HCT116 (cell line): Measurements from ENCODE around the gene GRIK2. TPM values are rescaled to one million over a fixed set of nuclear protein-coding genes. Genes with fewer than 3 reads are reported as not detected.

Source experiments
- ATAC-seq: fragments of 200-7000 bp; cut with Tn5 transposase; 2 replicates; pipeline ENCODE4 v1.9.1; 2020; ENCODE audit warnings: mild to moderate bottlenecking, moderate library complexity
- BruUV-seq: library from RNA; stranded (reverse); fragments of 400-500 nt; replicated peaks from 2 replicates; lab custom pipeline; 2021; lab: Mats Ljungman, UMichigan
- CTCF ChIA-PET: fragments of 300-600 bp; sonication (Branson Sonifier 250); formaldehyde crosslinking; loops from one replicate; lab custom pipeline; 2021; ENCODE audit warnings: antibody characterized with exemption; lab: Charles Lee
- POLR2A ChIA-PET: fragments of 300-600, 350-600 bp; sonication (Branson Sonifier 250); formaldehyde crosslinking; loops from one replicate; lab custom pipeline; 2021; ENCODE audit warnings: antibody characterized with exemption; lab: Charles Lee
- RAD21 ChIA-PET, 2 experiments: fragments of 300-600 bp; sonication (Branson Sonifier 250); formaldehyde crosslinking; loops; one replicate each; lab custom pipeline; 2023; ENCODE audit warnings: low total read pairs in 2 of 2; ENCODE audit not compliant: uncharacterized antibody in 2 of 2, unreplicated experiment in 2 of 2, low non-redundant PET in 1 of 2; lab: Charles Lee
- DNase-seq: peaks from one replicate; pipeline ENCODE4 v3.0.0-alpha.2; 2010; ENCODE audit warnings: low read depth, low spot score
- H2AFZ ChIP-seq: fragments of 200-600 bp; shearing (Covaris generic), sonication (generic); 2 replicates; pipeline ENCODE4 v1.6.1; 2017; ENCODE audit warnings: low read depth, mixed run types, mixed read lengths, antibody characterized with exemption, low read length; ENCODE audit not compliant: poor library complexity, severe bottlenecking
- H3K27ac ChIP-seq: 2 replicates; pipeline ENCODE4 v1.5.1; 2012; ENCODE audit warnings: low read depth, low read length
- H3K27me3 ChIP-seq: fragments of 200-600 bp; sonication (generic); 2 replicates; pipeline ENCODE4 v1.6.1; 2016; ENCODE audit warnings: mixed run types, low read length, mixed read lengths; ENCODE audit not compliant: insufficient read depth
- H3K36me3 ChIP-seq, 2 experiments: fragments of 200-500 bp in 1 of 2; fragments of 200-600 bp in 1 of 2; sonication (Bioruptor generic) in 1 of 2; sonication (generic) in 1 of 2; 2 replicates each; pipeline versions ENCODE4 v1.5.1 to v1.6.1; 2014 to 2016; ENCODE audit warnings: low read length in 2 of 2, inconsistent platforms in 1 of 2, mixed read lengths in 1 of 2, mixed run types in 1 of 2; ENCODE audit not compliant: insufficient read depth in 2 of 2, control insufficient read depth in 1 of 2
- H3K4me1 ChIP-seq, 2 experiments: fragments of 200-600 bp in 1 of 2; sonication (generic) in 1 of 2; 2 replicates each; pipeline versions ENCODE4 v1.5.1 to v1.6.1; 2012 to 2017; ENCODE audit warnings: low read length in 2 of 2, inconsistent platforms in 1 of 2, mild to moderate bottlenecking in 1 of 2, mixed read lengths in 1 of 2, mixed run types in 1 of 2, moderate library complexity in 1 of 2; ENCODE audit not compliant: insufficient read depth in 2 of 2, control insufficient read depth in 1 of 2
- H3K4me2 ChIP-seq: fragments of 200-600 bp; sonication (generic); 2 replicates; pipeline ENCODE4 v1.6.1; 2017; ENCODE audit warnings: mixed run types, low read length, mixed read lengths
- H3K4me3 ChIP-seq, 2 experiments: fragments of 200-600 bp in 1 of 2; sonication (generic) in 1 of 2; replicated peaks in 1 of 2; 2 replicates each; pipeline ENCODE4 v1.5.1; 2011 to 2016; ENCODE audit warnings: low read length in 2 of 2, control low read depth in 1 of 2, low read depth in 1 of 2, mild to moderate bottlenecking in 1 of 2, mixed read lengths in 1 of 2, mixed run types in 1 of 2
- H3K79me2 ChIP-seq: fragments of 200-600 bp; sonication (generic); 2 replicates; pipeline ENCODE4 v1.6.1; 2017; ENCODE audit warnings: mild to moderate bottlenecking, mixed run types, low read length, moderate library complexity, mixed read lengths; ENCODE audit not compliant: insufficient read depth
- H3K9ac ChIP-seq: fragments of 200-600 bp; sonication (generic); 2 replicates; pipeline ENCODE4 v1.6.1; 2016; ENCODE audit warnings: low read length, mixed read lengths
- H3K9me2 ChIP-seq: fragments of 200-600 bp; sonication (generic), shearing (Covaris generic); 2 replicates; pipeline ENCODE4 v1.6.1; 2017; ENCODE audit warnings: mixed run types, mild to moderate bottlenecking, moderate library complexity; ENCODE audit not compliant: insufficient read depth
- H3K9me3 ChIP-seq, 2 experiments: fragments of 200-500 bp in 1 of 2; fragments of 200-600 bp in 1 of 2; sonication (Bioruptor generic) in 1 of 2; sonication (generic) in 1 of 2; 2 replicates each; pipeline ENCODE4 v1.6.1; 2014 to 2017; ENCODE audit warnings: low read length in 2 of 2, mixed read lengths in 2 of 2, inconsistent platforms in 1 of 2, low read depth in 1 of 2, mild to moderate bottlenecking in 1 of 2, mixed run types in 1 of 2, moderate library complexity in 1 of 2; ENCODE audit not compliant: control insufficient read depth in 1 of 2, insufficient read depth in 1 of 2
- H4K20me1 ChIP-seq: fragments of 200-600 bp; sonication (generic), shearing (Covaris generic); 2 replicates; pipeline ENCODE4 v1.6.1; 2017; ENCODE audit warnings: mixed run types, mild to moderate bottlenecking, moderate library complexity; ENCODE audit not compliant: insufficient read depth
- CBX3 ChIP-seq: IDR thresholded peaks from 2 replicates; pipeline ENCODE4 v1.6.1; 2012; ENCODE audit warnings: low read depth
- CEBPB ChIP-seq: IDR thresholded peaks from 2 replicates; pipeline ENCODE4 v1.6.1; 2012; ENCODE audit warnings: low read depth
- EGR1 ChIP-seq: IDR thresholded peaks from 2 replicates; pipeline ENCODE4 v1.6.1; 2012; ENCODE audit warnings: low read depth
- ELF1 ChIP-seq: IDR thresholded peaks from 2 replicates; pipeline ENCODE4 v1.6.1; 2012; ENCODE audit warnings: low read depth, borderline replicate concordance
- FOSL1 ChIP-seq: IDR thresholded peaks from 2 replicates; pipeline ENCODE4 v1.6.1; 2012; ENCODE audit warnings: low read depth
- SIN3A ChIP-seq: IDR thresholded peaks from 2 replicates; pipeline ENCODE4 v1.6.1; 2012; ENCODE audit warnings: low read depth
- SP1 ChIP-seq: IDR thresholded peaks from 2 replicates; pipeline ENCODE4 v1.6.1; 2012; ENCODE audit warnings: low read depth
- TCF7L2 ChIP-seq: IDR thresholded peaks from 2 replicates; pipeline ENCODE4 v1.7.0; 2011; ENCODE audit warnings: borderline replicate concordance, inconsistent platforms; ENCODE audit not compliant: insufficient read depth, insufficient read length; ENCODE audit errors: extremely low read depth
- ZFX ChIP-seq: fragments of 450-650 bp; IDR thresholded peaks from 2 replicates; pipeline ENCODE4 v1.6.1; 2017
- intact Hi-C: fragments of 100-400 bp; cut with micrococcal nuclease; formaldehyde crosslinking; loops from 2 replicates; pipeline ENCODE4 v1.10.0; 2022
- total RNA-seq: library from RNA; stranded (reverse); gene quantifications from one replicate; pipeline ENCODE4 v1.2.1, GENCODE V29; 2021; ENCODE audit not compliant: unreplicated experiment
- TF ChIP-seq, protein P1 (sequence below), 3 experiments: fragments of 200-600 bp in 1 of 3; sonication (generic) in 1 of 3; IDR thresholded peaks in 2 of 3; conservative IDR thresholded peaks in 1 of 3; 2 replicates each; pipeline ENCODE4 v1.5.1; 2012 to 2017; ENCODE audit warnings: low read depth in 2 of 3, low read length in 2 of 3, antibody characterized with exemption in 1 of 3, borderline replicate concordance in 1 of 3, control low read depth in 1 of 3, mild to moderate bottlenecking in 1 of 3, mixed read lengths in 1 of 3, mixed run types in 1 of 3, moderate library complexity in 1 of 3; ENCODE audit not compliant: insufficient read depth in 1 of 3
- TF ChIP-seq, protein P2 (sequence below): IDR thresholded peaks from 2 replicates; pipeline ENCODE4 v1.6.1; 2012; ENCODE audit warnings: low read depth
- TF ChIP-seq, protein P3 (sequence below): IDR thresholded peaks from 2 replicates; pipeline ENCODE4 v1.6.1; 2012

The GRIK2 gene
- total RNA-seq, 1 experiment from 2014 or later, result 0.64 TPM

DNA sequence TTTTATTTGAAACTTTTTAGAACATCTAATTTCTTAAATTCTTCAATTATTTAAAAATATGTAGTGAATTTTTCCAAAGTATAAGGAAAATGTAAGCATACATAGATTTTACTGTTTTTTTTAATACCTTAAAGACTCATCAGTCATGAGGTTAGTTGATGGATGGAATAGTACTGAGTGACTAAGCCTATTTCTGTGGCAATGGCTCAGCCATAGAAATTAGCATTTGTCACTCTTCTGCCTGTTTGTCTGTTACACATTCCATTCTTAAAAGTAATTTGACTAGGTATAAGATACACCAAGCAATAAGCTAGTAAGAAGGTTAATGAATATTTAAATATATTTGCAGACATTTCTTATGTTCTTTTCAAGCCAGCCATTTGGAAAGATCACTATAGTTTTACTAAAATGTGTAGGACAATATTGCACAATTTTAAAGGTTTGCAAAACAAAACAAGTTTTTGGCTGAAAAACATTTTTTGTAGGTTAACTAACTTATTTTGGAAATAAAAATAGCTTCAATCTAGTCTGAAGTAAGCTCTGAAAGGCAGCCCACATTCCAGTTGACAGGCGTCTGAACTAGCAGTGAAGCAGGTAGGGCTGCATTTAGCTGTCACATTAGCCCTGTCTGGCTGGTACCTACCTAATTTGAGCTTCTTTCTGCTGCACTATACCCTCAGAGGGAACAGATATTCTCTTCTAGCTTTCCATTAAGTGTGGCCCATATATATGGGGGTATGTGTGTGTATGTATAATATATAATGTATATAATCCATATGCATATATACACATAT, 385.7 kb downstream of the GRIK2 start:
- TF ChIP-seq SIN3A, result no peak
- no peak for TF ChIP-seq ELF1
- no peak for TF ChIP-seq SP1
- TF ChIP-seq, protein P1, sequence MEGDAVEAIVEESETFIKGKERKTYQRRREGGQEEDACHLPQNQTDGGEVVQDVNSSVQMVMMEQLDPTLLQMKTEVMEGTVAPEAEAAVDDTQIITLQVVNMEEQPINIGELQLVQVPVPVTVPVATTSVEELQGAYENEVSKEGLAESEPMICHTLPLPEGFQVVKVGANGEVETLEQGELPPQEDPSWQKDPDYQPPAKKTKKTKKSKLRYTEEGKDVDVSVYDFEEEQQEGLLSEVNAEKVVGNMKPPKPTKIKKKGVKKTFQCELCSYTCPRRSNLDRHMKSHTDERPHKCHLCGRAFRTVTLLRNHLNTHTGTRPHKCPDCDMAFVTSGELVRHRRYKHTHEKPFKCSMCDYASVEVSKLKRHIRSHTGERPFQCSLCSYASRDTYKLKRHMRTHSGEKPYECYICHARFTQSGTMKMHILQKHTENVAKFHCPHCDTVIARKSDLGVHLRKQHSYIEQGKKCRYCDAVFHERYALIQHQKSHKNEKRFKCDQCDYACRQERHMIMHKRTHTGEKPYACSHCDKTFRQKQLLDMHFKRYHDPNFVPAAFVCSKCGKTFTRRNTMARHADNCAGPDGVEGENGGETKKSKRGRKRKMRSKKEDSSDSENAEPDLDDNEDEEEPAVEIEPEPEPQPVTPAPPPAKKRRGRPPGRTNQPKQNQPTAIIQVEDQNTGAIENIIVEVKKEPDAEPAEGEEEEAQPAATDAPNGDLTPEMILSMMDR (IDR thresholded peaks at IDR 0.05 in 2 of 3, conservative IDR thresholded peaks at IDR 0.05 in 1 of 3; ENCODE audit: borderline replicate concordance in 1 of 3, insufficient read depth in 1 of 3, low read depth in 2 of 3, low read length in 2 of 3), result no peak
- TF ChIP-seq ZFX, result no peak
- TF ChIP-seq, protein P2, sequence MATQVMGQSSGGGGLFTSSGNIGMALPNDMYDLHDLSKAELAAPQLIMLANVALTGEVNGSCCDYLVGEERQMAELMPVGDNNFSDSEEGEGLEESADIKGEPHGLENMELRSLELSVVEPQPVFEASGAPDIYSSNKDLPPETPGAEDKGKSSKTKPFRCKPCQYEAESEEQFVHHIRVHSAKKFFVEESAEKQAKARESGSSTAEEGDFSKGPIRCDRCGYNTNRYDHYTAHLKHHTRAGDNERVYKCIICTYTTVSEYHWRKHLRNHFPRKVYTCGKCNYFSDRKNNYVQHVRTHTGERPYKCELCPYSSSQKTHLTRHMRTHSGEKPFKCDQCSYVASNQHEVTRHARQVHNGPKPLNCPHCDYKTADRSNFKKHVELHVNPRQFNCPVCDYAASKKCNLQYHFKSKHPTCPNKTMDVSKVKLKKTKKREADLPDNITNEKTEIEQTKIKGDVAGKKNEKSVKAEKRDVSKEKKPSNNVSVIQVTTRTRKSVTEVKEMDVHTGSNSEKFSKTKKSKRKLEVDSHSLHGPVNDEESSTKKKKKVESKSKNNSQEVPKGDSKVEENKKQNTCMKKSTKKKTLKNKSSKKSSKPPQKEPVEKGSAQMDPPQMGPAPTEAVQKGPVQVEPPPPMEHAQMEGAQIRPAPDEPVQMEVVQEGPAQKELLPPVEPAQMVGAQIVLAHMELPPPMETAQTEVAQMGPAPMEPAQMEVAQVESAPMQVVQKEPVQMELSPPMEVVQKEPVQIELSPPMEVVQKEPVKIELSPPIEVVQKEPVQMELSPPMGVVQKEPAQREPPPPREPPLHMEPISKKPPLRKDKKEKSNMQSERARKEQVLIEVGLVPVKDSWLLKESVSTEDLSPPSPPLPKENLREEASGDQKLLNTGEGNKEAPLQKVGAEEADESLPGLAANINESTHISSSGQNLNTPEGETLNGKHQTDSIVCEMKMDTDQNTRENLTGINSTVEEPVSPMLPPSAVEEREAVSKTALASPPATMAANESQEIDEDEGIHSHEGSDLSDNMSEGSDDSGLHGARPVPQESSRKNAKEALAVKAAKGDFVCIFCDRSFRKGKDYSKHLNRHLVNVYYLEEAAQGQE, result no peak
- TF ChIP-seq, protein P3, sequence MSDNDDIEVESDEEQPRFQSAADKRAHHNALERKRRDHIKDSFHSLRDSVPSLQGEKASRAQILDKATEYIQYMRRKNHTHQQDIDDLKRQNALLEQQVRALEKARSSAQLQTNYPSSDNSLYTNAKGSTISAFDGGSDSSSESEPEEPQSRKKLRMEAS, result no peak
- no peak for TF ChIP-seq CEBPB
- no peak for TF ChIP-seq CBX3
- no peak for TF ChIP-seq TCF7L2
- no peak for TF ChIP-seq EGR1
- TF ChIP-seq FOSL1, result no peak
- TF ChIP-seq, all 23 proteins: peak for 0
- Histone ChIP-seq H3K79me2 (no peaks in the 10 kb centered on the region), H3K4me1 (no peaks in the 10 kb centered on the region), H3K36me3 (no peaks in the 10 kb centered on the region), H3K9me3 (no peaks in the 10 kb centered on the region), H3K9ac (no peak overlapping the region), H3K27ac (no peak overlapping the region), H3K9me2 (no peaks in the 10 kb centered on the region), H3K4me3 (no peak overlapping the region), H3K27me3 (no peaks in the 10 kb centered on the region), H3K4me2 (no peak overlapping the region), H4K20me1 (no peaks in the 10 kb centered on the region), H2AFZ (no peak overlapping the region)
- BruUV-seq, result no TSS peak
- intact Hi-C loops, result loop anchor here (10.0 kb wide), 1 partner anchor 384 kb away; the partner anchor contains the start of gene GRIK2
- CTCF ChIA-PET, result no interaction called here
- DNase-seq (no peak), ATAC-seq (no peak)
- RAD21 ChIA-PET, result no interaction called here
- POLR2A ChIA-PET, result no interaction called here
